ENCODE data around the gene RBM18. TPM values are rescaled to one million over a fixed set of nuclear protein-coding genes. Genes with fewer than 3 reads are reported as not detected.

Gene RBM18
- total RNA-seq, 1 experiment from 2014 or later, result 32.5 TPM

DNA sequence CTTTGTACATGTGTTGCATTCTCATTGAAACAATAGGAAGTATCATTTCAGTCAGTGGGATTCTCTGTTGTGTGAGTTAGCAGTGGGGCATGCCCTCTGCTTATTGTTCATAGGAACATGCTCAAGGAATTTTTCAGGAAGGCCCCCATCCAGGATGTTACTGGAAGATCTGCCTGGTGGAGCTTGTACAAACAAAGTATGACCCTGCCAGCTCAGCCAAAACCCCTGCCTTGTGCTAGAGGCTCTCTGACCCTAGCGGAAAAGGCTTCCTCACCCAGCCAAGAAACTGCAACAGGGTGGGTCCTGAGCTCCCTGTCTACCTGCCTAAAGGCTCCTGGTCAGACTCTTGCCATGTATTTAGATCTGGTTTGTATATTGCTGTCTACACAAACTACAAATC is 43.3 kb upstream of the RBM18 start:
- intact Hi-C loops (cut with micrococcal nuclease), result no loop called here
- ATAC-seq, result no peak
- Histone ChIP-seq H3K27me3 (ENCODE audit: insufficient read depth, low read length) (no peaks in the 10 kb centered on the region), H3K4me1 (ENCODE audit: control insufficient read depth in 1 of 2, insufficient read depth in 2 of 2, low read length in 2 of 2) (no peaks in the 10 kb centered on the region), H3K9me2 (ENCODE audit: insufficient read depth) (no peaks in the 10 kb centered on the region), H3K36me3 (ENCODE audit: control insufficient read depth in 1 of 2, insufficient read depth in 2 of 2, low read length in 2 of 2) (peaks cover 4 to 19% of the 10 kb centered on the region in 2 experiments; a peak in 3 of 4 replicates), H3K27ac (ENCODE audit: low read depth, low read length) (no peak overlapping the region), H4K20me1 (ENCODE audit: insufficient read depth) (no peaks in the 10 kb centered on the region), H3K9ac (ENCODE audit: low read length) (no peak overlapping the region), H3K4me3 (replicated peaks in 1 of 2; ENCODE audit: low read depth in 1 of 2, low read length in 2 of 2) (no peak overlapping the region), H2AFZ (ENCODE audit: low read depth, low read length, poor library complexity, severe bottlenecking) (no peak overlapping the region), H3K9me3 (ENCODE audit: control insufficient read depth in 1 of 2, insufficient read depth in 1 of 2, low read depth in 1 of 2, low read length in 2 of 2) (no peaks in the 10 kb centered on the region), H3K79me2 (ENCODE audit: insufficient read depth, low read length) (peaks cover 48% of the 10 kb centered on the region), H3K4me2 (ENCODE audit: low read length) (no peak overlapping the region)
- CTCF ChIA-PET, result interaction anchor here (1.0 kb wide), 1 partner anchor 183 kb away, joined by 4 read pairs; no protein-coding TSS in a partner anchor
- RAD21 ChIA-PET (ENCODE audit: low non-redundant PET in 1 of 2, low total read pairs in 2 of 2, uncharacterized antibody in 2 of 2, unreplicated experiment in 2 of 2), result no interaction called here
- no peak for DNase-seq (ENCODE audit: low read depth, low spot score)
- no TSS peak for BruUV-seq (replicated peaks)
- POLR2A ChIA-PET, result no interaction called here
- no peak for TF ChIP-seq JUND (IDR thresholded peaks at IDR 0.05)
- TF ChIP-seq, protein P1, sequence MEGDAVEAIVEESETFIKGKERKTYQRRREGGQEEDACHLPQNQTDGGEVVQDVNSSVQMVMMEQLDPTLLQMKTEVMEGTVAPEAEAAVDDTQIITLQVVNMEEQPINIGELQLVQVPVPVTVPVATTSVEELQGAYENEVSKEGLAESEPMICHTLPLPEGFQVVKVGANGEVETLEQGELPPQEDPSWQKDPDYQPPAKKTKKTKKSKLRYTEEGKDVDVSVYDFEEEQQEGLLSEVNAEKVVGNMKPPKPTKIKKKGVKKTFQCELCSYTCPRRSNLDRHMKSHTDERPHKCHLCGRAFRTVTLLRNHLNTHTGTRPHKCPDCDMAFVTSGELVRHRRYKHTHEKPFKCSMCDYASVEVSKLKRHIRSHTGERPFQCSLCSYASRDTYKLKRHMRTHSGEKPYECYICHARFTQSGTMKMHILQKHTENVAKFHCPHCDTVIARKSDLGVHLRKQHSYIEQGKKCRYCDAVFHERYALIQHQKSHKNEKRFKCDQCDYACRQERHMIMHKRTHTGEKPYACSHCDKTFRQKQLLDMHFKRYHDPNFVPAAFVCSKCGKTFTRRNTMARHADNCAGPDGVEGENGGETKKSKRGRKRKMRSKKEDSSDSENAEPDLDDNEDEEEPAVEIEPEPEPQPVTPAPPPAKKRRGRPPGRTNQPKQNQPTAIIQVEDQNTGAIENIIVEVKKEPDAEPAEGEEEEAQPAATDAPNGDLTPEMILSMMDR (IDR thresholded peaks at IDR 0.05 in 2 of 3, conservative IDR thresholded peaks at IDR 0.05 in 1 of 3; ENCODE audit: borderline replicate concordance in 1 of 3, insufficient read depth in 1 of 3, low read depth in 2 of 3, low read length in 2 of 3), result no peak
- no peak for TF ChIP-seq EGR1 (IDR thresholded peaks at IDR 0.05; ENCODE audit: low read depth)
- no peak for TF ChIP-seq EZH2 (IDR thresholded peaks at IDR 0.05)
- TF ChIP-seq ZNF274 (IDR thresholded peaks at IDR 0.05; ENCODE audit: low read depth, low read length), result no peak
- TF ChIP-seq, protein P2, sequence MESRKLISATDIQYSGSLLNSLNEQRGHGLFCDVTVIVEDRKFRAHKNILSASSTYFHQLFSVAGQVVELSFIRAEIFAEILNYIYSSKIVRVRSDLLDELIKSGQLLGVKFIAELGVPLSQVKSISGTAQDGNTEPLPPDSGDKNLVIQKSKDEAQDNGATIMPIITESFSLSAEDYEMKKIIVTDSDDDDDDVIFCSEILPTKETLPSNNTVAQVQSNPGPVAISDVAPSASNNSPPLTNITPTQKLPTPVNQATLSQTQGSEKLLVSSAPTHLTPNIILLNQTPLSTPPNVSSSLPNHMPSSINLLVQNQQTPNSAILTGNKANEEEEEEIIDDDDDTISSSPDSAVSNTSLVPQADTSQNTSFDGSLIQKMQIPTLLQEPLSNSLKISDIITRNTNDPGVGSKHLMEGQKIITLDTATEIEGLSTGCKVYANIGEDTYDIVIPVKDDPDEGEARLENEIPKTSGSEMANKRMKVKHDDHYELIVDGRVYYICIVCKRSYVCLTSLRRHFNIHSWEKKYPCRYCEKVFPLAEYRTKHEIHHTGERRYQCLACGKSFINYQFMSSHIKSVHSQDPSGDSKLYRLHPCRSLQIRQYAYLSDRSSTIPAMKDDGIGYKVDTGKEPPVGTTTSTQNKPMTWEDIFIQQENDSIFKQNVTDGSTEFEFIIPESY (IDR thresholded peaks at IDR 0.05; ENCODE audit: extremely low read depth, insufficient replicate concordance, low read length), result no peak
- no peak for TF ChIP-seq POLR2AphosphoS5 (IDR thresholded peaks at IDR 0.05; ENCODE audit: low read depth, low read length)
- no peak for TF ChIP-seq RAD21 (IDR thresholded peaks at IDR 0.05; ENCODE audit: low read depth)

Measured in HCT116 (cell line).